ENCODE results near the gene EN1. TPM values are rescaled to one million over a fixed set of nuclear protein-coding genes. Genes with fewer than 3 reads are reported as not detected.

The EN1 gene
- total and polyA plus RNA-seq, 3 donors from 2014 or later, result 0.20 to 0.71 (median 0.62) TPM

DNA sequence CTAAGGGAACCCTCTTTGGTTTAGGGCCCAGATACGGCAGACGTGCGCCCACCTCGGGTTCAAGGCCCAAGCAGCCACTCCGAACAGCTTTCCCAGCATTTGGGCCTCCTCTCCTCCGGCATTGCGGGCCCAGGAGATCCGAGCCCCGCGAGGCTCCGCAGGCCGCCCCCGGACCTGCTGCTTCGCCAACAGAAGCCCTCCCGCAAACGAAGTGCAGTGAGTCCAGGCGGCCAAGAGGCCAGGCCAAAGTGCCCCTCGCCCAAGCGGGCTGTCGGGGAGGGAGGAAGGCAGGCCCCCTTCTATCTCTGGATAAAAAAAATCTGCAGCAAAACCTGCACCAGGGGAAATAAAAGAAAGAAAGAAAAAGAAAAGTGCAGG, 6.0 kb downstream of the EN1 start:
- no peak for DNase-seq
- TF ChIP-seq CTCF (IDR thresholded peaks at IDR 0.05), result no peak
- TF ChIP-seq POLR2A (IDR thresholded peaks at IDR 0.05), result no peak
- intact Hi-C loops (cut with DNase I; ENCODE audit: low total_unique reads), result no loop called here
- Histone ChIP-seq H3K27me3 (peaks cover 5% of the 10 kb centered on the region), H3K36me3 (ENCODE audit: low read depth, missing control alignments) (no peaks in the 10 kb centered on the region), H3K9me3 (no peaks in the 10 kb centered on the region), H3K4me1 (no peaks in the 10 kb centered on the region), H3K27ac (no peak overlapping the region), H3K4me3 (no peak overlapping the region)
- 24 to 26% methylated on average over 14 to 20 of the region's 20 CpGs for WGBS, 2 donors

GRCh38 chr2:118838741-118839455, 8.6 kb downstream of the EN1 start:
- peaks cover 12% of the 10 kb centered on the region for H3K4me1 ChIP-seq
- no peaks in the 10 kb centered on the region for H3K36me3 ChIP-seq (ENCODE audit: low read depth, missing control alignments)
- no peak overlapping the region for H3K27ac ChIP-seq
- H3K9me3 ChIP-seq, result no peaks in the 10 kb centered on the region
- no peak for TF ChIP-seq CTCF (IDR thresholded peaks at IDR 0.05)
- no peak for TF ChIP-seq POLR2A (IDR thresholded peaks at IDR 0.05)
- DNase-seq, result no peak
- 54 to 66% methylated on average over 6 of the region's 6 CpGs for WGBS, 2 donors
- intact Hi-C loops (cut with DNase I; ENCODE audit: low total_unique reads), result no loop called here
- H3K27me3 ChIP-seq, result peaks cover 5% of the 10 kb centered on the region
- no peak overlapping the region for H3K4me3 ChIP-seq

- H3K27me3 ChIP-seq, result peaks cover 5% of the 10 kb centered on the region
- intact Hi-C loops (cut with DNase I; ENCODE audit: low total_unique reads), result no loop called here
- 64 to 68% methylated on average over 2 of the region's 2 CpGs for WGBS, 2 donors
Observed at GRCh38 chr2:118837621-118838020, 9.8 kb downstream of the EN1 start.

GRCh38 chr2:118837067-118837466, 10.4 kb downstream of the EN1 start:
- H3K27me3 ChIP-seq, result no peaks in the 10 kb centered on the region
- H3K4me1 ChIP-seq, result peaks cover 12% of the 10 kb centered on the region
- no peaks in the 10 kb centered on the region for H3K36me3 ChIP-seq (ENCODE audit: low read depth, missing control alignments)
- H3K4me3 ChIP-seq, result no peak overlapping the region
- TF ChIP-seq POLR2A (IDR thresholded peaks at IDR 0.05) (no peak), CTCF (IDR thresholded peaks at IDR 0.05) (no peak)
- WGBS, 2 donors, result 26 to 30% methylated on average over 6 to 9 of the region's 9 CpGs
- no peak for DNase-seq
- no peaks in the 10 kb centered on the region for H3K9me3 ChIP-seq
- no peak overlapping the region for H3K27ac ChIP-seq
- intact Hi-C loops (cut with DNase I; ENCODE audit: low total_unique reads), result no loop called here

More at GRCh38 chr2:118837621-118838020, 9.8 kb downstream of the EN1 start:
- TF ChIP-seq CTCF (IDR thresholded peaks at IDR 0.05) (no peak), POLR2A (IDR thresholded peaks at IDR 0.05) (no peak)
- H3K4me1 ChIP-seq, result peaks cover 12% of the 10 kb centered on the region
- no peaks in the 10 kb centered on the region for H3K9me3 ChIP-seq
- H3K27ac ChIP-seq, result no peak overlapping the region
- no peak for DNase-seq
- no peaks in the 10 kb centered on the region for H3K36me3 ChIP-seq (ENCODE audit: low read depth, missing control alignments)
- no peak overlapping the region for H3K4me3 ChIP-seq

DNA sequence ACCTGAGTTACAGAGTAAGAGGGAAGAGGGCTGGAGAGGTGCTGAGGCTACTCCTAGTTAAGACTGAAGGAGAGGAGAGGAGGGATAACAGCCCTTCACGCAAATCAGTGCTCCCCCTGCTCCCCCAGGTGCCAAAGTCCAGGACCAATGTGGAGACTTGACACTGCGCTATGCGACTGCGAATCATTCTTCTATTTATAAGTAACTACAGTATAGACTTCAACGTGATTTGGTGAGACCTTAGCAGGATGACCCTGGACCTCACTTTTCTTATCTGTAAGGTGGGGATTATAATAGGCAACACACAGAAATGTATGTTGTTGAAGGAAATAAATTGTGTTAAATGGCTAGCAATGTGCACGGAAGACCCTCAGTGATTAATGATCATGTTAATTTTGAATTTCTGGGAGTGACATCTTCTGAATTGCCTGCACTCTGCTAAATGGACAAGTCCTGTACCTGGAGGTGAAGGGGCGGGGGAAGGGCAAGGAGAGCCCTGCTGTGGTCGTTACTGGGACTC, 11.0 kb downstream of the EN1 start:
- intact Hi-C loops (cut with DNase I; ENCODE audit: low total_unique reads), result no loop called here
- H3K27ac ChIP-seq, result no peak overlapping the region
- no peak for DNase-seq
- no peaks in the 10 kb centered on the region for H3K27me3 ChIP-seq
- WGBS, 2 donors, result 10 to 17% methylated on average over 8 of the region's 8 CpGs
- H3K36me3 ChIP-seq (ENCODE audit: low read depth, missing control alignments), result no peaks in the 10 kb centered on the region
- no peak for TF ChIP-seq CTCF (IDR thresholded peaks at IDR 0.05)
- no peak for TF ChIP-seq POLR2A (IDR thresholded peaks at IDR 0.05)
- peaks cover 12% of the 10 kb centered on the region for H3K4me1 ChIP-seq
- no peaks in the 10 kb centered on the region for H3K9me3 ChIP-seq
- H3K4me3 ChIP-seq, result peak overlapping the region in 1 of 2 donors; percentile 38

All from testis (tissue), 3 donors.